HepG2 (cell line): Measurements from ENCODE around the gene HNRNPL. TPM values are rescaled to one million over a fixed set of nuclear protein-coding genes. Genes with fewer than 3 reads are reported as not detected.

Source experiments
- DZIP1 ChIP-seq: sonication (generic); formaldehyde crosslinking; IDR thresholded peaks from 2 replicates; pipeline ENCODE4 v1.5.0; 2020; ENCODE audit warnings: mild to moderate bottlenecking, missing genetic modification reagents
- EED ChIP-seq: sonication (generic); formaldehyde crosslinking; IDR thresholded peaks from 2 replicates; pipeline ENCODE4 v1.5.0; 2020; ENCODE audit warnings: mild to moderate bottlenecking, missing genetic modification reagents
- IKZF4 ChIP-seq: sonication (generic); formaldehyde crosslinking; IDR thresholded peaks from 2 replicates; pipeline ENCODE4 v1.5.1; 2020; ENCODE audit warnings: borderline replicate concordance, mild to moderate bottlenecking, low read depth, missing genetic modification reagents; ENCODE audit errors: not compliant biosample characterization
- MBD4 ChIP-seq: IDR thresholded peaks from 2 replicates; pipeline ENCODE4 v1.6.1; 2012; ENCODE audit warnings: low read length, inconsistent platforms, borderline replicate concordance
- REPIN1 ChIP-seq: sonication (generic); formaldehyde crosslinking; IDR thresholded peaks from 2 replicates; pipeline ENCODE4 v1.8.0; 2022; ENCODE audit warnings: missing genetic modification reagents, low read depth, mild to moderate bottlenecking, borderline replicate concordance
- SALL1 ChIP-seq: sonication (generic); formaldehyde crosslinking; IDR thresholded peaks from 2 replicates; pipeline ENCODE4 v1.8.0; 2022; ENCODE audit warnings: mild to moderate bottlenecking, missing genetic modification reagents
- SATB2 ChIP-seq: sonication (generic); formaldehyde crosslinking; IDR thresholded peaks from 2 replicates; pipeline ENCODE4 v1.5.0; 2020; ENCODE audit warnings: missing genetic modification reagents
- TRAFD1 ChIP-seq: sonication (generic); formaldehyde crosslinking; IDR thresholded peaks from 2 replicates; pipeline ENCODE4 v1.5.1; 2020; ENCODE audit warnings: missing genetic modification reagents, mild to moderate bottlenecking, borderline replicate concordance
- ZBTB2 ChIP-seq: sonication (generic); formaldehyde crosslinking; IDR thresholded peaks from 2 replicates; pipeline ENCODE4 v1.8.0; 2022; ENCODE audit warnings: low read depth, missing genetic modification reagents
- ZNF142 ChIP-seq: sonication (generic); formaldehyde crosslinking; IDR thresholded peaks from 2 replicates; pipeline ENCODE4 v1.4.0; 2020; ENCODE audit warnings: missing genetic modification reagents
- ZNF20 ChIP-seq: sonication (generic); formaldehyde crosslinking; IDR thresholded peaks from 2 replicates; pipeline ENCODE4 v1.4.0; 2020; ENCODE audit warnings: mild to moderate bottlenecking, moderate library complexity, missing genetic modification reagents
- ZNF530 ChIP-seq: sonication (generic); formaldehyde crosslinking; IDR thresholded peaks from 2 replicates; pipeline ENCODE4 v1.5.0; 2020; ENCODE audit warnings: low read depth, mild to moderate bottlenecking, missing genetic modification reagents
- ZNF629 ChIP-seq: sonication (generic); formaldehyde crosslinking; conservative IDR thresholded peaks from 2 replicates; pipeline ENCODE4 v1.5.0; 2020; ENCODE audit warnings: missing genetic modification reagents
- ZNF780A ChIP-seq: sonication (generic); formaldehyde crosslinking; IDR thresholded peaks from 2 replicates; pipeline ENCODE4 v1.8.0; 2022; ENCODE audit warnings: mild to moderate bottlenecking, missing genetic modification reagents, moderate library complexity
- polyA plus RNA-seq, 8 experiments: library from polyadenylated mRNA; depleted of rRNA in 3 of 8; stranded (reverse) in 7 of 8; unstranded in 1 of 8; fragments of >200 nt; fragmentation: Illumina TruSeq in 4 of 8; extraction: Trizol in 4 of 8; gene quantifications; 2 replicates each; pipeline versions ENCODE4 v1.2.1 to v1.2.3, GENCODE V29; 2011 to 2016; ENCODE audit warnings: low read depth in 4 of 8, missing spikeins in 1 of 8, mixed read lengths in 1 of 8; ENCODE audit not compliant: insufficient read depth in 1 of 8
- total RNA-seq, 5 experiments: library from RNA; depleted of rRNA; stranded (reverse); fragments of >200 nt; fragmentation: Illumina TruSeq; extraction: Trizol; gene quantifications; 2 replicates each; pipeline ENCODE4 v1.2.3, GENCODE V29; 2016; ENCODE audit warnings: low read depth in 1 of 5
- TF ChIP-seq, protein P1 (sequence below): sonication (generic); formaldehyde crosslinking; IDR thresholded peaks from 2 replicates; pipeline ENCODE4 v1.8.1; 2023; ENCODE audit warnings: mild to moderate bottlenecking, missing genetic modification reagents, borderline replicate concordance

Gene HNRNPL
- total and polyA plus RNA-seq, 2 of the 13 experiments (the other 11 are each of a cell fraction or from before 2014, with no cell fraction given), result 156 to 278 TPM

DNA sequence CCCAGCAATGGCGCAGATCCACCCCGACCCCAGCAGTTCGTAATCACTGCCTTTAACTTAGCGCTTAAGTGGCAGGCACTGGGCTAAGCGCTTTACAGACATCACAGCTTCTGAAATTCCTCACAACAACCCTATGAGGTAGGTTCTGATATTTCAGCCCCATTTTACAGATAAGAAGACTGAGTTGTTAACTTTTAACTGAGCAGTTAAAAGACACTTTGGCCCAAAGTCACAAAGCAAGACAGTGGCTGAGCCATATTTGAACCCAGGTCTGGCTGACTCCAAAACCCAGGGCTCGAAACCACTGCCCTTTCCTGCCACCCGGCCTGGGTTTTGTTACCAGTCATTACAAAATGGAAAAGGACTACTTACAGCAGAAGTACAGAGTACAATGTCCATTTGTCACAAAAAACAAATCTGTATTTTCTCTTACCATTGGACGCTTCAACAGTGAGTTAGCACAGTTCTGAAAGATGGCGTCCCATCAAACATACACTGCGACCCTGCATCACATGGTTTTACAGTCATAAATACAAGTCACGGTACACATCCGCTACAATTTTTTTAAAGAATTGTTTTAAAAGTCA is 8.5 kb downstream of the HNRNPL start (continued):
- TF ChIP-seq ZNF142 (CRISPR knock-in tag), result no peak
- TF ChIP-seq ZBTB2 (CRISPR knock-in tag), result no peak
- no peak for TF ChIP-seq ZNF530 (CRISPR knock-in tag)
- TF ChIP-seq, protein P1, sequence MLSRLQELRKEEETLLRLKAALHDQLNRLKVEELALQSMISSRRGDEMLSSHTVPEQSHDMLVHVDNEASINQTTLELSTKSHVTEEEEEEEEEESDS (CRISPR knock-in tag), result no peak
- TF ChIP-seq TRAFD1, result no peak
- no peak for TF ChIP-seq REPIN1 (CRISPR knock-in tag)
- TF ChIP-seq DZIP1 (CRISPR knock-in tag), result no peak
- no peak for TF ChIP-seq SATB2
- TF ChIP-seq ZNF780A, result no peak
- TF ChIP-seq SALL1 (CRISPR knock-in tag), result no peak
- no peak for TF ChIP-seq IKZF4 (CRISPR knock-in tag)
- TF ChIP-seq ZNF629 (CRISPR knock-in tag), result peak; percentile 86
- TF ChIP-seq MBD4, result 0 out of 2 replicates have a peak, but pooled peaks have one; percentile 52
- no peak for TF ChIP-seq ZNF20 (CRISPR knock-in tag)
- TF ChIP-seq EED (CRISPR knock-in tag), result no peak
